BE2C (cell line): ENCODE data around the gene TRERF1.
A peak's percentile ranks its signal among the peaks of the same experiment; 100 is the strongest.

Experiments
- DNase-seq: peaks from one replicate; pipeline ENCODE4 v3.0.0-alpha.2; 2020
- H3K27me3 ChIP-seq: fragments of 250-450 bp; sonication (Bioruptor Pico); 2 replicates; pipeline ENCODE4 v1.5.1; 2020; ENCODE audit warnings: mild to moderate bottlenecking
- H3K36me3 ChIP-seq: fragments of 250-450 bp; sonication (Bioruptor Pico); 2 replicates; pipeline ENCODE4 v1.5.1; 2020; ENCODE audit warnings: mild to moderate bottlenecking
- H3K4me1 ChIP-seq: fragments of 250-450 bp; sonication (Bioruptor Pico); 2 replicates; pipeline ENCODE4 v1.5.1; 2020
- H3K4me3 ChIP-seq: 2 replicates; pipeline ENCODE4 v1.5.1; 2011; ENCODE audit warnings: low read depth, low read length
- H3K9me3 ChIP-seq: fragments of 250-450 bp; sonication (Bioruptor Pico); 2 replicates; pipeline ENCODE4 v1.5.1; 2020
- CTCF ChIP-seq: IDR thresholded peaks from 2 replicates; pipeline ENCODE4 v1.5.1; 2012; ENCODE audit warnings: mild to moderate bottlenecking, low read depth, low read length

TRERF1 gene

GRCh38 chr6:42460883-42461282 lies 9.2 kb upstream of the TRERF1 start:
- DNase-seq = no peak
- Histone ChIP-seq H3K4me3 (no peak overlapping the region), H3K9me3 (no peaks in the 10 kb centered on the region), H3K4me1 (no peaks in the 10 kb centered on the region), H3K36me3 (no peaks in the 10 kb centered on the region), H3K27me3 (no peaks in the 10 kb centered on the region)
- no peak for TF ChIP-seq CTCF

GRCh38 chr6:42459888-42460287 lies 8.2 kb upstream of the TRERF1 start:
- Histone ChIP-seq H3K4me1 (no peaks in the 10 kb centered on the region), H3K27me3 (no peaks in the 10 kb centered on the region), H3K4me3 (no peak overlapping the region), H3K36me3 (no peaks in the 10 kb centered on the region), H3K9me3 (no peaks in the 10 kb centered on the region)
- no peak for TF ChIP-seq CTCF
- no peak for DNase-seq

DNA sequence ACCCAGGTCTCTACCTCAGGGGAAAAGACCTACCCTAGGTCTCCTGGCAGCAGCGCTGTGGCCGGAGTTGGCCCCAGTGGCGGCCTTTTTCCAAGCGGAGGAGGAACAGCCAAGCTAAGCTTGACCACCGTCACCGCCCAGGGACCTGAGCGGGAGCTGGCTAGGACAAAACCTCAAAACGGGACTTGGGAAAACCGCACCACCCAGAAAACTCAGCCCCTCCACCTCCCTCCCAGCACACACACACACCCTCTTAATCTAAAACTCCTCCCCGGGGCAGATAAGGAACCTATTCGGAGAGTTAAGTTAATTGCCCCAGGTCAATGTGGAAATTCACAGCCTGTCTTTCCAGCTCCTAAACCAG lies 2.7 kb upstream of the TRERF1 start:
- Histone ChIP-seq H3K9me3 (no peaks in the 10 kb centered on the region), H3K4me3 (no peak overlapping the region), H3K36me3 (no peaks in the 10 kb centered on the region), H3K27me3 (no peaks in the 10 kb centered on the region), H3K4me1 (no peaks in the 10 kb centered on the region; the same call in 1 of the 2 replicates)
- TF ChIP-seq CTCF = no peak
- no peak for DNase-seq

DNA sequence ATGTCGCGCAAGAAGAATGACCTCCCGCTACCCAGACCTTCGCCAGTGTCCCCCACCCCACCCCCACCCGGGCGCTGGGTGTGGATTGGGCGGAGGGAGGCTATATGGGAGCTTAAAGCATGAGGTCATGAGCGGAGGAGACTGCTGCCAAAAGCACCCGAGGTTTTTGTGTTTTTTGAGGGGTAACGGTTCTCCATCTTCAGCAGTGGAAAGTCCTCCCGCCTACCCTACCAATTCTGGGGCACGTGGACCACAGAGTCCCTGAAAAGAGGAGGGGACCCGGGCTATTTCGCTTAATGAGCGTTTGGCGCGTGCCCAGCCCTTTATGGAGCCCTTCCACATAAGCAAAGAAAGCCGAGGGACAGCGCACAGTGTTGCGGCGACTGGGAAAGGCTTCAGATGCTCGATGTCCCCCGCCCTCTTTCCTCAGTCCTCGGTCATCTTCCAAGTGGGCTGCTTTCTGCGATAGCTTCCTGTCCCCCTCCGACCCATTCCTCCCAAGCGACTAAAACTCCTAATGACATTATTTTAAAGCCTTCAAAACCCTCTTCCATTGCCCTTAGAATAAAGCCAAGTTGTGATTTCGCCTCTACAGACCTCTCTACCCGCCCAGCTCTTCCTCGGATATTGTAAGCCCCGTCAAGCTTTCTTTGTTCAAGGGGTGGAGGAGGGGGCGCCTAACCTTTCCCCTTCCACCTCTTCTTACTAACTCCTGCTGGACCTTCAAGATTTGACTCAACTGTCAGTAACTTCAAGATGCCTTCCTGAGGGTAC lies 2.1 kb upstream of the TRERF1 start:
- Histone ChIP-seq H3K9me3 (no peaks in the 10 kb centered on the region), H3K4me3 (peak overlapping the region; percentile 84), H3K27me3 (no peaks in the 10 kb centered on the region), H3K4me1 (no peaks in the 10 kb centered on the region; the same call in 1 of the 2 replicates), H3K36me3 (no peaks in the 10 kb centered on the region)
- TF ChIP-seq CTCF = no peak
- no peak for DNase-seq

GRCh38 chr6:42453031-42453653 lies 1.4 kb upstream of the TRERF1 start:
- DNase-seq = peak; percentile 90
- Histone ChIP-seq H3K4me1 (no peaks in the 10 kb centered on the region; the same call in 1 of the 2 replicates), H3K36me3 (no peaks in the 10 kb centered on the region; the same call in 1 of the 2 replicates), H3K4me3 (peak overlapping the region; percentile 84), H3K27me3 (no peaks in the 10 kb centered on the region), H3K9me3 (no peaks in the 10 kb centered on the region)
- TF ChIP-seq CTCF = no peak
